Effector CD8-positive, alpha-beta T cell (primary cell): Measurements from ENCODE around the gene SF3A1.

Source experiments
- DNase-seq: peaks from one replicate; lab custom pipeline; 2025; lab: John Stamatoyannopoulos, UW

SF3A1 gene

DNA sequence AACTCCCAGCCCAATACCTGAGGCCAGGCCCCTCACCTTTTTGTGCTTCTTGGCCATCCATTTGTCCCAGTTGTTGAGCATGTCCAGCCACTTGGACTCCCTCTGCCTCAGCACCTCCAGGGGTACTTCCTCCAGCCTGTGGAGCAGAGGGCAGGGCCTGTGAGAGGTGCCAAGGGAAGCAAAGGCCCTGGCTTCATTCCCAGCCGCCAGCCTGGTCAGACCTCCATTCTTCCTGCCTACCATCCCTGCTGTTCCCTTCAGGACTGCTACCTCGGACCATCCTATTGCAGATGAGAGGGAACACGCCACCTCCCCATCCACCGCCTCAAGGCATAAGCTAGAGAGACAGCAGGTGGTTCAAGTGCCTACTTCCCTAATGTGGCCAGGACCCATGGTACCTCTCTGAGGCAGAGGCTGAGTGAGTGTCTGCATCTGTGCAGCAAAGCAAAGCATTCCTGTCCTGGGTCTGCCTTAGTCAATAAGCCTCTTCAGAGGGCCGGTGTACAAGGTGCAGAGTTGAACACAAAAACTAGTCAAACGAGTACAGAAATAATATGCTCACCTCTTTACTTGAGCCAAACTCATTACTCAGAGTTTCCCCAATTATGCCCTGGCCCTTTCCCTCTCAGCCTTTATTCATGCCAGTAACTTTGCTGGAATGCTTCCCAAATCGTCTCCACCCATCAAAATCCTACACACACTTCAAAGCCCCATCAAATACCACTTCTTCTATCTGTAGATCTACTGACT is 52.0 kb downstream of the SF3A1 start:
- DNase-seq = no peak

DNA sequence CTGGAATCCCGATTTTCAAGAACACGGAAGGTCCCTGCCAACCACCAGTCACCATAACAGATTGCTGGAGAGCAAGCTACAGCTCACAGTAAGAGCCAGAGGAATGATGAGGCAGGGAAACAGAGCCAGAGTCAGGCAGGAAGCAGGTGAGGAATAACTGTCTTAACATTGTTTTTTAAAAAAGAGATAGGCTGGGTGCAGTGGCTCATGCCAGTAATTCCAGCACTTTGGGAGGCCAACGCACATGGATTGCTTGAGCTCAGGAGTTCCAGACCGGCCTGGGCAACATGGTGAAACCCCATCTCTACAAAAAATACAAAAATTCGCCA is 53.9 kb downstream of the SF3A1 start:
- no peak for DNase-seq

DNA sequence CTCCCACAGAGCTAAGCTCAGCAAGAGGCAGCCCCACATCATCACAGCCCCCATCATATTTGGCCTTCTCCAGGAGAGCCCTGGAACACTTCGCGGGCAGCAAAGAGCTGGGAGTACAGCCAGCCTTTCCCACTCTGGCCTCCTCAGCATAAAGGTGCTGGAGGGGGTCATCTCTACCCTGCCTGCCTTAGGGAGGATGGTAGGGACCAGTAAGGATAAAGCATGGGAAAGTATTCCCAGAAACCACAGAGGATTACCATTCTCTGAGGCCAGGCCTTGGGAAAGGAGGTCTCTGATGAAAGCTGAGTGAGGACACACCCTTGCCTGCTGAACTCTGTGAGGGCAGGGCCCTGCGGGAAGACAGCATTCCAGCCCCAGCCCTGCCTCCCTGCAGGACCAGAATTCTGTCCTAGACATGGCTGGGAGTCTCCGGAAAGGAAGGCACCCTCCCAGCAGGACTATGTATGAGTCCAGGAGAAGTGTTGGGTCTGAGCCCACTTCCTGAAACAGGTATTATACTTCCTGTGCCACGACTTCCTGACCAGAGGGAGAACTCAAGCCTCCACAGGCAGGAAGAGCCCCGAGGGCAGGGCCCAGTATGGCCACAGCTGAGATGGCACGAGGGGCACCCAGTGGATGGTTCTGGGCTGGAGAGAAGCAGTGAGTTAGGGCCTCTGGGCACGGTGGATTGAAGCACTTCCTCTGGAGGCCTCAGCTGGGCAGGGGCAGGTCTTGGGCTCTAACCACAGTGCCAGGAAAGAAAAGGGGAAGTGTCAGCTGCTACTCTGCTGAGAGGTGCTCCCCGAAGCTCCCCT is 54.5 kb downstream of the SF3A1 start:
- DNase-seq = no peak

DNA sequence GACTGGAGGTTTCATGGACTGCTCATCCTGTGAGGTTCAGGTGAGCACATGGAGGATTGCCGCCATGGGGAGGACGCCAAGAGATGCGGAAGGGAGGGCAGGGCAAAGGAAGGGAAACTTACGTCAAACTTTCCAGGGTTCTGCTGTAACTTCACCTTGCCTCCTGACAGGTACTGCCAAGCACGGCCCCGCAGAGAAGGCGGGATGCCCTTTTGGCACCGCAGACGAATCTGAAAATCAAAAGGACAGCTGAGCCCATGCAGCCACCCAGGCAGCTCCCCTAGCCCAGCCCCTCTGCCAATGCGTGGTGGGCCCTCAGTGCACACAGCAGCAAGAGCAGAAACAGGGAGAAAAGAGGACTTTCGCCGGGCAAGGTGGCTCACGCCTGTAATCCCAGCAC is 57.4 kb downstream of the SF3A1 start:
- no peak for DNase-seq

DNA sequence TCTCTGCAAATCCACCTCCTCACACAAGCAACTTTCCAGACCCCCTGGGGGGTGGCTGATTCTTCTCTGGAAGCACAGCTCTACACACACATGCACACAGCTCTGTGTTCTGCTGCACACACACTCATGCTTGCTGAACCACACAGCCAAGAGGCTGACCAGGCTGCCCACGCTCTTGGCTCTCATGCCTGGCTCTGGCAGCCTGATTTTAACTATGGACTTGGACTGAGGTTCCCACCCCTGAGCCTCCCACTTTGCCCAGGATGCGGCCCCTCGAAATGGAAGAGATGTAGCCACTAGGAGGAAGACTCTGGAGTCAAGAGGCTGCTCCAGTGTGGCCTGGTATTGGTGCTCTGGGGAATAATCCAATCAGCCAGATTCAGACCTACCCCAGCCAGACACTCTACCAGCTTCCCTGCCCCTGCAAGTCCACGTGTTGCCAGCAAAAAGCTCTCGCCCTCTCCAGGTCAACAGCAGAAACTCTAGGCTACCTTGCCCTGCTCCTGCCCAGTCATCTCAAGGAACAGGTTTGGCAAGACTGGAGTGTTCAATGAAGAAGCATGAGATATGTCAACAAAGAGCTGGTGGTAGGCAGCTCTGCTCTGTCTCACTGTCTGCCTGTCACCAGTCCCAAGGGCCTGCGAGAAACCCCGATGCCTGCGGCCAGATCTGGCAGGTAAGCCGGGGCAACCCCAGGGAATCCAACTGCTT is 58.5 kb downstream of the SF3A1 start:
- DNase-seq = no peak

DNA sequence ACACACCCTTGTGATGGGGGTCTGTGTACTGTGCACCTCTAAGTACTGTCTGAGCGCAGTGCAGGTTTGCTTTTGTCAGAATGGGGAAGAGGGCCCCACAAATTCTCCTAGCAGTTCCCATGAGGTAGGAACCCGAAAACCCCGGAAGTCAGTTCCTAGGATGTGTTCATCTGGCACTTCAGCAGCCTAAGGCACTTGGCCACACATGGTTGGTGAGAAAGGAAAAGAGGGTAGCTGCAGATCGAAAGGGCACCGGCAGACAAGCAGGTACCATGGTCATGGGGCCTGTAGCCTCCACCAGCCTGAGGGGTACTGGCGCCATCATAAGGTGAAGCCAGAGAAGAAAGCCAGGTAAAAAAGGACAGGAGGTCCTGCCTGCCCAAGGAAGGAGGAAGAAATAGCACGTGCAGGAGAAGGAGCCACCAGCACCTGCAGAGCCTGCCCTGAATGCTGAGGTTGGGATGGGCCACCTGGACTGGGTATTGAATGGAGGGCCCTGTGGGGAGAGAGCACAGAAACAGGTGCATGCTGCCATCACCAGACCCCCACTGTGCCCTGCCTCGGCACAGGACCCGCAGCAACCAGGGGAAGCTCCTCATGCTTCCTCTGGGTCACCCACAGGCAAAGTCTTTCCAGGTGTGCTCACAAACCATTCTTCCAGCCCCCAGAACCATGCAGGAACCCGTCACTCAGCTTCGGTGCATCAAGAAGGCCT is 59.3 kb downstream of the SF3A1 start:
- no peak for DNase-seq

DNA sequence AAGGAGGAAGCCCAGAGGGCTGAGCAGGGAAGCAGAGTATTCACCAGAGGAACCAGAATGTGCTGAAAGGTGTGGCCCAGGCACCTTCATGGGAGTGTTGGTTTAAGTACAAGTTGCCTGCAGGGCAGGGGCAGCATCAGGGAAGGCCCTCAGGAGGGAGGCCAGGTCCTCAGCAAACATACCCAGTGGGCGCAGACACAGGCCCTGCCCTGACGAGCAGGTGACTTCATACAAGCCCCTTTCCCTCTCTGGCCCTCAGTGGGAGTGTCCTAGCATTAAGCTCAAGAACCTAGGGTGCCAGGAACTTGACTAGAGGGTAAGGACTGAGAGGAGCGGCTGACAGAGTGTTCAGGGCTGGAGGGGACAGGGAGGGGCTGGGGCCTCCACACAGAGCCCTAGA is 59.9 kb downstream of the SF3A1 start:
- DNase-seq = no peak

DNA sequence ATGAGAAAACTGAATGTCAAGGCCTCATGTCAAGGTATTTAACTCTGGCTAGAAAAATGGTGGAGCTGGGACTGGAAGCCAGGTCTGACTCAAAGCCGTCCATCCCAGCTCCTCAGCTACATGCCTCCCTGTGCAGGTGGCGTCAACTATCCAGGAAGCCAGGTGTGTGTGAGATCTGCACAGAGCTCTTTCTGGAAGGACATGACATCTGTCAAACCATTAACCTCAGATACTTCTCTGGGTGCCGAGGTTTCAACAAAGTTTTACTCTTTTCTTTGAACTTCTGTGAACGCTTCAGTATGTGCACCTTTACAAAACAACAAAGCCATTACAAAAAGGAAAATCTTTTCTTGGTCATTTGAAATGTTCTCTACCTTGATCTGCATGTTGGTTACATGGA is 60.4 kb downstream of the SF3A1 start:
- DNase-seq = no peak

DNA sequence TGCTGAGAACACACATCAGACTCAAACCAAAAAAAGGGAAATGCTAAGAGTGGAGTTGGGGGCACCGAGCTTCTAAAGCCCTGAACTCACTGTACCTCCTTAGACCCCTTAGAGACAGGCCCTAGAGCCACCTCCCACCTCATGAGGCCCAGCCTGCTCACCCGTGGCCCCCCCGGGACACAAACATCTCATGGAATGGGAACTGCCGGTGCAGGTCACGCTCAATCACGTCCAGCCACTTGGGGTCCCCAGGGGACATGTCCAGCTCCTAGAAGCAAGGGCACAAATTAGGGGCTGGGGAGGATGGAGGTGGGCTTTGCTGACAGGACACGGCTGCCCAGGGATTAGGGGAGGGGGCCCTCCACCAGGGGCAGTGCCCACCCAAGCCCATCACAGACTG is 61.1 kb downstream of the SF3A1 start:
- no peak for DNase-seq

DNA sequence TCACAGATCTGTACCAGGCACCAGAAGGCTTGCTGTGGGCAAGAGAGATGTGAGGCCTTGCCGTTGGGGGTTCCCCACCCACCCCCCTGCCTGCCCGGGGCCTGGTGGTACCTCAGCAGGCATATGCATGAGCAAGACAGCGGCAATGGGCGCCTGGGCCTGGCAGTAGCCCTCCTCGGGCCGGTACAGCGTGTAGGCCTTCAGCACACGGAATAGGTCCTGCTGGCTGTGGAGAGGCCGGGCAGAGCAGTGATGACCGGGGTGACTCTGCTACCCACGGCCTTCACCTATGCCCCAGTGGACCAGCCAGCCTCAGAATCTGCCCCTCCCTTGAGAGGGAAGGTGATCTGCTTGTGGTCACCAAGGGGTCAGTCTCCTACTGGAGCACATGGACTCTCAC is 61.9 kb downstream of the SF3A1 start:
- DNase-seq = no peak

DNA sequence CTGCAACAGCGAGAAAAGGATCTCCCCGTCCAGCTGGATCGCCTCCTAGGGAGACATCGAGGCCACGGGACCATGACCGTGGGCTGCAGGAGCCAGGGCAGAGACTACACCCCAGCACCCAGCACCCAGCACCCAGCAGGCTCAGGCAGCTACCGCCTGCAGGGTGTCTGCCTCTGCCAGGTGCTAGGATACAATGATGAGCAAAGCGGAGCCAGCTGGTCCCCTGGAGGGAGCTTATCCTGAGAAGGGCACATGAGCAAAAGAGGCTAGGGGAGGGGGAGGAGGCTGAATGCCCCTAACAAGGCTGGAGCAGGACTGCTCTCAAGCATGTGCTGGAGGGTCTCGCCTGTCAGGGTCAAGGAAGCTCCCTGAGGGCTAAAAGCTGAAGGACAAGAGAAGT is 62.6 kb downstream of the SF3A1 start:
- no peak for DNase-seq

DNA sequence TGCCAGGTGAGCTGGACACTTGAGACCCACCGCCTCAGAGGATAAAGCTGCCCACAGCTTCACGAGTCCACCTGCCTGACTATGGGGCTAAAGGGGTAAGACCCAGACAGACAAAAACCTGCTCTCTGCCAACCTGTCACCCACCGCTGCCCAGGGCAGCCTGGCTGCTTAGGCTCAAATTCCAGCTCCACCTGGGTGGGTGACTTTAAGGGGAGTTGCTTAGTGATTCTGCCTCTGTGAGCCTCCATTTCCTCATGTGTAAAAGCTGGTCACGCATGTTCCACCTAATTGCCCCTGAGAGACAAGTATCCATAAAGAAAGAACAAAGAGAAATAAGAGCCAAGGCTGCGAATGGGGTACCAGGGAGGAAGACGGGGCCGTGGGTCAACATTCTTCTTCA is 63.7 kb downstream of the SF3A1 start:
- DNase-seq = no peak

DNA sequence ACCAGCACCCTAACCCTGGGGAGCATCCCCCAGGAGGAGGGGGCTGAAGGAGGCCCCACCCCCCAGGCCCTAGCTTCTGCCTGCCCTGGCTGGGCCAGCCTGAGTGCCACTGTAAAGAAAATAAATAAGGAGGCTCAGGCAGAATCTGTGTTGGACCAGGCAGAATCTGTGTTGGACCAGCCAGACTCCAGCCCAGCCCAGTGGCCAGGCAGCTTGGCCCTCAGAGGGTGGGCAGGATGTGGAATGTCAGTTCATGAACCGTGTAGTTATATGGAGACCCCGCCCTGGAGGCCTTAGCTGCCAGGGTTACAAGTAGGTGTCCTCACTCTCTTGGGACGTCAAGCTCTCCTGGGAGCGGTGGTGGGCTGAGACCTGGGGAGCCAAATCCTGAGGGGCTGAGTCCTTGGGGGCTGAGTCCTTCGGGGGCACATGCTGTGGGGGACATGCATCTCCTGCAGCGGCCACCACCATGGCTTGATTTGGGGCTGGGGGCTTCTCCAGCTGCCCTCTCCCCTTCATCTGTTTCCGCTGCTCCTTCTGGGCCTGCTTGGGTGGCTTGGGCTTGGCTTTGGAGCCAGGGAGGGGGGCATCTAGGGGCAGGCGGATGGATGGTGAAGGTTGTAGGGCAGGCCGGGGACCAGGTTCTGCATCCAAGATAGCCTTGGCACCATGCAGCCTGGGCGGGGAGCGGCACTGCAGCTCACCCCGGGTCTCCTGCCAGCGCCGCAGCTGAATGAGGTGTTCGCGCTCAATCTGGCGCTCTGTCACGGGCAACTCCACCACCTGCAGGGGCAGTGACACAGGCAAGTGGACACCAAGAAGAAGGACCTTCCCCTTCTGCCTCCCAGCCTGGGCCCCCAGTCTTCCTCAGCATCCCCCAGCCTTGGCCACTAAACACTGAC is 64.4 kb downstream of the SF3A1 start:
- DNase-seq = no peak

DNA sequence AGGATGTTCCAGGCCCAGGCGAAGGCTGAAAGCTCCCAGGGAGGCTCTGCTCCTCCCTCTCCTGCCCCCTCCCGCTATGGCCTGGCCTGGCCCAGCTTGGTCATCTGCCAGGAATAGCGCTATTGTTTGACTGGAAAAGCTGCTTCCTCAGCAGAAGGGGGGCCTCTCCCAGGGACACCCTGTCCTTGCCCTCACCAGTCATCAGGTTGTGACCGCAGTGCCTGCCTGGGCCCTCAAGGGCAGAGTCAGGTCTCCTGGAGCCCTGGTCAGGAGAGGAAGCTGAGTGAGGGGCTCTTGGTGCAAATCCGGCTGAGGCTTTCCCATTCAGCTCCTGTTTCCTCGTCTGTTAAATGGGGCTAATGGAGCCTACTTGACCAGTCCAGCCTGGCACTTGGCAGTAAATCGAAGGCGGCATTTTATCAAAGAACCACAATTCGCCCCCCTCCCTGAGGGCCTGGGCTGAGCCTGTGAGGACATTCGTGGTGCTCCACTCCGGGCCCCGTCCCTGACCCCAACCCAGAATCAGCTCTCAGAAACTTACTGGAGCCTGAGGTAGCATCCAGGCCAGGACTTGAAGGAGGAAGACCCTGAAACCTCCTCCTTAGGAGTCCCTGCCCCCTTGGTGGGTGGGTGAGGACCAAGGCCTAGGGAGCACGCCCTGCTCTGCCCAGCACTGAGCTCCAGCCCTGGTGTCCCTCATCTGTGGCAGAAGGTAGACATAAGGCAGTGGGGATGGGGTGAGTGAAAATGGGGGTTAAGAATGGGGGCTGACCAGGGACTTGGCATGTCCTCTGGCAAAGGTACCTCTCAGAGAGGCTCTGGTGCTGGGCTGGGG is 65.4 kb downstream of the SF3A1 start:
- no peak for DNase-seq

DNA sequence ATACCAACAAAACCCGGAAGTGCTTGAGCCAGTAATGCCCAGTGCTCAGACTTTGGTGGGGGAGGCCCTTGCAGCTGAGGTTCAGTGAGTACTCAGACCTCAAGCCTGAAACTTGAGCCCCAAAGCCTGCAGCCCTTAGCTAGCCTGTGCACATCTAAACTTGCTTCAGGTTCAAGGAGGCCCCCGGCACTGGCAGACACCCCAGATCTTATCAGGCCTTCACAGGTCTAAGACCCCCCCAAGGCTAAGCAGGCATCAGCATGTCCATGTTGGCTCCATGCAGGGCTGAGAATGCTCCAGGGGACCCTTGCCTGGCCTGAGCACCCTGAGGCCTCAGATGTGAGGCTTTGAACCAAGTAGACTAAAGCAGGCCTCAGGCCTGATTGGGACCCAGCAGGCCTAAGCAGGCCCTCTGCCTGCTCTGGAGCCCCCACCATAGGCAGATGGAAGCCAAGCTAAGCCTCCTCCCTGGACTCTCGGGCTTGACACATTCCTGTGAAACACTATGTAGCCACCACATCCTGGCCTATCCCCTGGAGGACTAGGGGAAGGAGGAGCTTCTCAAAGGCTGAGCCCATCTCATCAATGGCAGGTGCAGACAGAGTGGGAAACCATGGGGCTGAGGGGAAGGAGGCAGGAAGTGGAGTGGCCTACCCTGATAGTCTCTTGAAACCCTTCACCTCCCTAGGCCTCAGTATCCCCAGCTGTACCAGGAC is 66.2 kb downstream of the SF3A1 start:
- DNase-seq = no peak

DNA sequence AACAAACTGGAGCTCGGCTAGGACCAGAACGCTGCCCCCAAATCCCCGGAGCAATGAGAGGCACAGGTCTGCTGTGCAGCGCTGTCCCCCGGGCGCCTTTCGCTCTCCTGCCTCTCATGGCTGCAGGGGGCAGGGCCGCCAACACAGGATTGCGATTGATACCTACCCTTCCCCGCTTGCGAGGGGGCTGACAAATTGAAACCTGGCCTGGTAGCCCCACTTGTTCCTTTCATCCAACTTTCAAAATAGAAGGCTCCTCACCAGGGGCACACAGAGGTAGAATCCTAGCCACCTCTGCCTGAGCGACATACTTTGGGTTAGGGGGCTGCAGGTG is 66.7 kb downstream of the SF3A1 start:
- no peak for DNase-seq

DNA sequence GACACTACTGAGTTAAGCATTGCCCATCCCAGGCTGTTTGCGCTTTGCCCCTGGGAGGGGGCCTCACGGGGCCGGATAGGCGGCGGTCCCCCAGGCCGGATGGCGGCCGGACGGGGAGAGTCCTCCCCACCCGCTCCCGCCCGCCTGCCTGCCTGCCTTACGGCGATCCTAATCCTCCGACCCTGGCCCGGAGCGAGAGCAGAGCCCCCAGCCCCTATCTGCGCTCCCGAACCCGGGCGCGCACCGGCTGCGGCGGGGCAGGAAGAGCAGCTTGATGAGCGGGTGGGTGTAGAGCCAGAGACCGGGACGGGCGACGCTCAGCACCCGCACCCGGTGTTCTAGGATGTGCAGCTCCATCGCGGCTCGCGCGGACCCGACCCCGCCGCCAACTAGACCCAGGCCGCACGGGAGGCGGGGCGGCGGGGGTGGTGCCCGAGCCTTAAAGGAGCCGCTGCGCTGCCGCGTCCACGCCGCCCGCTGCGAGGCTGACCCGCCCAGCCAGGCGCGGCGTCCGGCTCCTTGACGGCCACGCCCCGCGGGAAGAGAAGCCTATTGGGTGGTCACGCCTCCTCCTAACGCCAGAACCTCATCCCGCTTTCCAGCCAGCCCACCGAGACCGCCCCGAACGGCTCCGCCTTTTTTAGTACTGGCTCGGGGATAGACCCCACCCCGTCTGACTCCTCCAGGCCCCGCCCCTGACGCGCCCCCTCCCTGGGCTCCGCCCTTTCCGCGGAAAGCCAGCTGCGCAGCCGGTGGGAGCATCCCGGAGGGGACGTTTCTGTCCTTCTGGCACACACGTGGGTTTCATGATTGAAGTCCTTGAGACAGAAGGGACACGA is 67.3 kb downstream of the SF3A1 start, which contains the start of gene CASTOR1:
CASTOR1 (minus strand) TSS at position 365 of the 839 bp plus-strand sequence; CDS start at position 357, 8 bp downstream.
- DNase-seq = peak; percentile 88

DNA sequence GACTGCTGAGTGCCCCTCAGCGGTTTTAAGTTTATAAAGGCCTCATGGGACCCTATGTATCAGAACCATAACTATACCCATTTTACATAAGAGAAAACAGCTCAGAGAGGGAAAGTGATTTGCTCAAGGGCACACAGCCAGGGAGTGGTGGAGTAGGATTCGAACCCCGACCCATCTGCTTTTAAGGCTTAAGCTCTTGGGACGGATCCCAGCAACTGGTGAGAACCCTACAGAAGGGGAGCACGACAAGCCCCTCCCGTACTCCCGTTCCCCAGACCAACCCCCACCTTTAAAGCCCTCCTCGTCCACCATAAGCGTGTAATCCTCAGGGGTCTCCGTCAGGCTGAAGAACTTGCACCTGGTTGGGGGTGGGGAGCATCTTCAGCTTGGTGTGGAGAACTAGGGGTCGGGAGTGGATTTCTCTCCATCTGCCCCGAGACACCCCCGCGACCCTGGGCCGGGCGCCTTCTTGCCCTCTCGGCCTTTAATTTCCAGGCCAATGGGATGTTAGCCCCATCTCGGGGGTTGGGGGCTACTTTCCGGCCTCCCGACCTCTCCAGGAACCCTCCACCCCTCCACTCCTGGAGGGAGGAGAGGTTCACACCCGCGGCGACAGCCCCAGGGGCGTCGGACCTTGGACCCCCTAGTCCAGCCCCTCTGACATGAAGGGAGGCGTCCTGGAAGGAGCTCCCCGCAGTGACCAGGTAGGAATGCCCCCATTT is 68.1 kb downstream of the SF3A1 start:
- DNase-seq = no peak
